Stimulated activated CD4-positive, alpha-beta T cell treated with anti-CD3 and anti-CD28 coated beads, Interleukin-4, amount 100 ng/mL, for 24 hours (primary cell): ENCODE data around the gene IL10RB.
"Not testable (repeated sequence)": the region's sequence is repeated elsewhere in the genome, so short reads cannot be mapped to it uniquely, and the experiment has no call there.

Experiments
- DNase-seq: peaks from one replicate; pipeline ENCODE4 v3.0.0-alpha.2; 2020

Gene IL10RB

DNA sequence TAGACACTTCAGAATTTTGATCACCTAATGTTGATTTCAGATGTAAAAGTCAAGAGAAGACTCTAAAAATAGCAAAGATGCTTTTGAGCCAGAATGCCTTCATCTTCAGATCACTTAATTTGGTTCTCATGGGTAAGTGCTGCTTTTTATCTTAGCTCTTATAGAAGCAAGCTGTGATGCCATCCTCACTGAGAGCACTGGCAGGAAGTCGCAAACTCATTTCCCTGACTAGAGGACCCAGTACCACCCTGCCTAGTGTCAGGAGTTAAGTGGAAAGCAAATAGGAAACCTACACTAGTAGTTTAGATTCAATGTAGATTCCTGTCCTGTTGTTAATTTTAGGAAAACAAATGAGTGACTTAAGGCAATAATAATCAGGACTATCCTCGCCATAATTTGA, 24.3 kb upstream of the IL10RB start:
- no peak for DNase-seq

DNA sequence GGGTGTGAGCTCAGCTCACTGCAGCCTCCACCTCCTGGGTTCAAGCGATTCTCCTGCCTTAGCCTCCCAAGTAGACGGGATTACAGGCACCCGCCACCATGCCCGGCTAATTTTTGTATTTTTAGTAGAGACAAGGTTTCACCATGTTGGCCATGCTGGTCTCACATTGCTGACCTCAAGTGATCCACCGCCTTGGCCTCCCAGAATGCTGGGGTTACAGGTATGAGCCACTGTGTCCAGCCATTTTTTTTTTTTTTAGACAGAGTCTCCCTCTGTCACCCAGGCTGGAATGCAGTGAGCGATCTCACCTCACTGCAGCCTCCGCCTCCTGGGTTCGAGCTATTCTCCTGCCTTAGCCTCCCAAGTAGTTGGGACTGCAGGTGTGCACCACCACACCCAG, 23.3 kb upstream of the IL10RB start:
- DNase-seq = not testable (repeated sequence)

DNA sequence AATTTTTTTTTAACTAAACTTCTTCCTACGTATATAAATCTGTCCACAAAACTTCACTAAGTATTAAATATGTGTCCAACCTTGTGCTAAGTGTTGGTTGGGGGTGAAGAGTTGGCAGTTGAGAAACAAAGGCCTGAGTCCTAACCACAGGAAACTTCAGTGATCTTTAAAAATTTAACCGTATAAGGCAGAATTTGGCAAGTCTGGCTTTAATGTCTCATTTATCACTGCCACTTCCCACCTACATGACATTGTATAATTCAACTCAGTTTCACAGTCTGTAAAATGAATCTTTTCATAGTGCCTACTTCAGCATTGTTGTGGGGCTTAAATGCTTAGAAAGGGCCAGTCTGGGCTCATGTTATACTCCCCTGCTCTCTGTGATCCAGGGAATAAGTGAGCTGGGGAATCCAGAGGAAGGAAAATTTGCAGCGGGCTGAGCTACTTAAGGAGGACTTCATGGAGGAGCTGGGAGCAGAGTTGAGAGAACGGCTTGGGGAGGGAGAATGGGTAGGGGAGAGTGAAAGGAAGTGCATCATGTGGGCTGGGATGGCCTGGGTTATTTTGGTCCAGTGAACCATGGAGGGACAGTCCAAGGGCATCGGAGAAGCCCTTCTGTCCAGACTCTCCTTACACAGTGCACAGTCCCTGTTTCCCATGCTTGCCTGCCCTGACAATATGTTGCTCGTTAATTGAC, 21.9 kb upstream of the IL10RB start:
- DNase-seq = no peak

DNA sequence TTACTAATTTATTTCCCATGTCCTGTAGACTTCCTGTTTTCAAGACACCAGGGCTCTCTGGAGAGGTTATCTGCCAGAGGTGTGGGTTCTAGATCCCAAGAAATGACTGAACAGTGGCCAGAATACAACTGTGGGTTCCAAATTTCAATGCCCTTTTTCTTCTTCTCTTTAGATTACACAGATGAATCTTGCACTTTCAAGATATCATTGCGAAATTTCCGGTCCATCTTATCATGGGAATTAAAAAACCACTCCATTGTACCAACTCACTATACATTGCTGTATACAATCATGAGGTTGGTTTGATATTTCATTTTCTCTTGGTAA, 21.4 kb upstream of the IL10RB start:
- DNase-seq = no peak

DNA sequence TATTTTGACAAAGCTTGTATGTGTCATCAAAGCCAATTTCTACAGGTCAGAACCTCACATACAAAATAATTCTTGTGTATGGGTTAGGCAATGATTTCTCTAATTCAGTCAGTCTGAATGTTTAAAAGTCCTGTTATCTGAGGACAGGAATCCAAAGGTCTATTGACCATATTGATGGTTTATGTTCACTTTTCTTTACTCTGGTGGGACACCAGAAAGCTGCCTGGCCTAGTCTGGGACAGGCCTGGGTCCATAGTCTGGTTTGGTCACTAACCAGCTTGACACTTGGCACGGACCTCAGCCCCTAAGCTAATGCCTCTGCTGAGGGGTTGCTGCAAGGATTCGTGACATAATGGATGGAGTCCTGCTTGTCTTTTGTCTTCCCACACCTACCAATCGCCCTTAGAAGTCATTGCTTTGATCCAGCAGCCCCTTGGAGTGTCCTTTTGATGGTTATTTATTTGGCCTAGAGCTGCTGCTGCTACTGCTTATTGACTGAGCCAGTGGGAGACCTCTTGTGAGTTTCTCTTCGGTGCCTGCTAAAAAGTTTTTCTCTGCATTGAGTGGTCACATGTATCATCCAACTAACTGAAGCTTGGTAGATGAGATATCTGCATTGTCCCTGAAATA, 20.8 kb upstream of the IL10RB start:
- no peak for DNase-seq

DNA sequence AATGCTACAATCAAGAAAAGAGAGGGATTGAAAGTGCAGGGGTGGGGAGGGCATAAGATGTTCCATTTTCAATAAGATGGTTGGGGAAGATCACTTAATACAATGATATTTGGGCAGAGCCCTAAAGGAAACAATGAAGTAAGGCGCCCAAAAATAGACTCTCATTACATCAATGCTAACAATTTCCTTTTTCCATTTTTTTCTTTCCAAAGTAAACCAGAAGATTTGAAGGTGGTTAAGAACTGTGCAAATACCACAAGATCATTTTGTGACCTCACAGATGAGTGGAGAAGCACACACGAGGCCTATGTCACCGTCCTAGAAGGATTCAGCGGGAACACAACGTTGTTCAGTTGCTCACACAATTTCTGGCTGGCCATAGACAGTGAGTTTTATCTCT, 19.7 kb upstream of the IL10RB start:
- DNase-seq = no peak

DNA sequence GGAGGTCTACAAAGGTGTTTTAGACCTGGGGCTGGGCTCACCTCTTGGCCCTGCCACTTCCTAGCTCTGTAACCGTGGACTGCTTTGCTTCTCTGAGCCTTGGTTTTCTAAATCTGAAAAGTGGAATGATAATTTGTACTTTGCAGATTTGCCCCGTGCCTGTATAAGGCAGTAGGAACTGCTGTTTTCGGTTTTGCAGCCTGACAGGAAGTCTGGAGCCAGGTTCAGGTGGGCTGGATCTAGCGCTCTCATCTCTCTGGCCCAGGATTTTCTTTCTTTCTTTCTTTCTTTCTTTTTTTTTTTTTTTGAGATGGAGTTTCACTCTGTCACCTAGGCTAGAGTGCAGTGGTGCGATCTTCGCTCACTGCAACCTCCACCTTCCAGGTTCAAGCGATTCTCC, 19.2 kb upstream of the IL10RB start:
- no peak for DNase-seq

DNA sequence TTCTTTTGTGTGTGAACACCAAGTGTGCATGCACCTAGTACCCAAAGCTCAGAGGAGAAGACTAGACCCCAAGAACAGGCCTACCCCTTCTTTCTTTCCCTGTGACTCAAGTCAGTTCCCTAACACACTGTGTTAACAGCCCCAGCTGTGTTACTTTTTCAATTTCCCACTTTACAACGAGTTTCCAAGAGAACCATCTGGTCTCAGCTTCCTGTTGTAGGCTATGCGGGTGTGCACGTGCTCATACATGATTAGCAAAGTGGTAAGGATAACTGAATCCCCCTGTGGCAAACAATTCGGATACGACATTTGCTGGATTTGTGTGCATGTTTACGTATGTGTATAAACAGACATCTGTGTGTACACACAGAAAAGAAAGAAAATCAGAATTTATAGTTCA, 18.6 kb upstream of the IL10RB start:
- DNase-seq = no peak

DNA sequence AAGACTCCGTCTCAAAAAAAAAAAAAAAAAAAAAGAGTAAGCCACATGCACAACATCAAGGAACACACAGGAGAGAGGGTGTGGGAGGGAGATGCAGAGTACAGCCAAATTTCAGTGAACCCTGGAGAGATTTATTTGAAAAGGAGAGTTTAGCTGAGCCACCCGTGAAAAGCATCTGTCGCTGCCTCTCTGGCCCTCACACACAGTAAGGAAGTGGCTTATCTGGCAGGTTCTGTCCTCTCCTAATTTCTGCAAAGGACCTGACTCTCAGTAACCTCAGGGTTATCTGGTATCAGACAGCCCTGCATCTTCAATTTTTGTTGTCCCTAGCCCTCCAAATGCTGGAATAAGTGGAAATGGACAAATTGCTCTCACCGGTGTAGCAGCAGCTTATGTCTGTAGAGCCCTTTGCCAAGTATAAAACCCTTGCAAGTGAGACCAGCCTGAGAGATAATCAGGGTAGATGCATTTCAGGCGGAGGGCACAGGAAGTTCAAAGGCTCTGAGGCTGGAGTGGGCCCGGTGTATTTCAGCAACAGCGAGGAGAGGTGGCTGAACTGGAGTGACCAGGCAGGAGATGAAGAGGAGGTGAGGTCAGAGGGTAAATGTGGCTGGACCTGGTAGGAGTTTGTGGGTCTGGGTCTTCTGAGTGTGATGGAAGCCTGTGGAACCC, 16.7 kb upstream of the IL10RB start:
- no peak for DNase-seq

DNA sequence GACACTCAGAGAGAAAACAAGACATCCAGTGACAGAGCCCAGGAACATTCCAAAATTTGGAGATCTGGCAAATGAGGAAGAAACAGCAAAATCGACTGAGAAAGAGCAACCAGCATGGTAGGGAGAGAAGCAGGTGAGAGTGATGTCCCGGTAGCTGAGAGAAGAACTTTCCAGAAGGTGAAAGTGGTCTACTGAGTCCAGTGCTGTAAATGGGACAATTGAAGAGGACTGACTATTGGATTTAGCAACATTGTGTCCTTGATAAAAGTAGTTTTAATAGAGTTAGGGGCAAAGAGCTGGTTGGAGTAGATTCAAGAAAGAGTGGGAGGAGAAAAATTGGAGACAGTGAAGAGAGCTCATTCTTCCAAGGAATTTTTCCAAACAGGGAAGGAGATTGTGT, 15.0 kb upstream of the IL10RB start:
- no peak for DNase-seq

DNA sequence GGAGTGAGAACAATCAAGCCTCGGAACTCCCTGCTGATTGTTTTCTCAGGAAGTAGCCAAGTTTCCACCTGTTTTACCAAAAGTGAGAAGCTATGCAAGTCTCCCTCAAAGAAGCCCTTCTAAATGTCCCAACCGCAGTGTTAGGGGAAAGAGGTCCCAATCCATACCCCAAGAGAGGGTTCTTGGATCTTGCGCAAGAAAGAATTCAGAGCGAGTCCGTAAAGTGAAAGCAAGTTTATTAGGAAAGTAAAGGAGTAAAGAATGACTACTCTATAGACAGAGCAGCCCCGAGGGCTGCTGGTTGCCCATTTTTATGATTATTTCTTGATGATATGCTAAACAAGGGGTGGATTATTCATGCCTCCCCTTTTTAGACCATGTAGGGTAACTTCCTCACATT, 12.8 kb upstream of the IL10RB start:
- DNase-seq = not testable (repeated sequence)

DNA sequence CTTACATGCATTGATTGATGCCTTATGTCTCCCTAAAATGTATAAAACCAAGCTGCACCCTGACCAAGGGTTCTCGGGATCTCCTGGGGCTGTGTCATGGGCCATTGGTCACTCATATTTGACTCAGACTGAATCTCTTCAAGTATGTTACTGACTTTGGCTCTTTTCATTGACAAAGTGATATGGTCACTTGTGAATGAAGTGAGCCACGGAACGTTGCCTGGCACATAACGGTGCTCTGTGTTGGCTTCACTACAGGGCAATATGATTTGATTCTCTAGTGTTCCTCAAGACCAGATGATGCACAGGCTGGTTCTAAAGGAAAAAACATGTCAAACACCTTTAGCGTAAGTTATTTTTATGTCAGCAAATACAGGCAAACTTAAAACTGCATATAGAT, 11.4 kb upstream of the IL10RB start:
- DNase-seq = no peak

DNA sequence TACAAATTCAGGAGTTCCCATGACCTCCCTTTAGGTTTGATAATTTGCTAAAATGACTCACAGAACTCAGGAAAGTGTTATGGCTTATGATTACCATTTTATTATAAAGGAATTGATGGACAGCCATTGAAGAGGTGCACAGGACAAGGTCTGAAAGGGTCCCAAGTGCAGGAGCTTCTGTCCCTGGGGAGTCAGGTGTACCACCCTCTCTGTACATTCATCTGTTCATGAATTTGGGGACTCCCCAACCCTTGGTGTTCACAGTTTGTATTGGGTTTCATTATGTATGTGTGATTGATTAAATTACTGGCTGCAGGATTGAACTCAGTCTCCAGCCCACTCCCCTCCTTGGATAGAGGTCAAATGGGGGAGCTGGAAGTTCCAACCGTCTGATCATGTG, 10.8 kb upstream of the IL10RB start:
- DNase-seq = no peak

DNA sequence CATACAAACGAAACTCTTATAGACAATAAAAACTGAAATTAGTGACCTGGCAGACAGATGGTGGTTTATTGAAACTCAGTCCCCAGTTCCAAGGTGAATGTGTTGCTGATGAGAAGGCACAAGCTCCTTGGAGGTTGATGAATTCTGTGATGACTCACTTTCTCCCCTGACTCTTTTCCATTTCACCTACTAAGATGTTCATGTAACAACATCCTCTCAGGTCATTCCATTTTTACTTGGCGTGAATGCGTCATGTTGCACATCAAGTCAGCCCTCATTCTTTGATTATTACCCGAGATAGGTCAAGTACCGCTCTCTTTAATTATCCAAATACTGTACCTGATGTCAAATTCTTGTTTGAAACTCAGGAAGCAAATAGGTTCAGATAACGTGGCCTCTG, 10.1 kb upstream of the IL10RB start:
- DNase-seq = peak; percentile 42

DNA sequence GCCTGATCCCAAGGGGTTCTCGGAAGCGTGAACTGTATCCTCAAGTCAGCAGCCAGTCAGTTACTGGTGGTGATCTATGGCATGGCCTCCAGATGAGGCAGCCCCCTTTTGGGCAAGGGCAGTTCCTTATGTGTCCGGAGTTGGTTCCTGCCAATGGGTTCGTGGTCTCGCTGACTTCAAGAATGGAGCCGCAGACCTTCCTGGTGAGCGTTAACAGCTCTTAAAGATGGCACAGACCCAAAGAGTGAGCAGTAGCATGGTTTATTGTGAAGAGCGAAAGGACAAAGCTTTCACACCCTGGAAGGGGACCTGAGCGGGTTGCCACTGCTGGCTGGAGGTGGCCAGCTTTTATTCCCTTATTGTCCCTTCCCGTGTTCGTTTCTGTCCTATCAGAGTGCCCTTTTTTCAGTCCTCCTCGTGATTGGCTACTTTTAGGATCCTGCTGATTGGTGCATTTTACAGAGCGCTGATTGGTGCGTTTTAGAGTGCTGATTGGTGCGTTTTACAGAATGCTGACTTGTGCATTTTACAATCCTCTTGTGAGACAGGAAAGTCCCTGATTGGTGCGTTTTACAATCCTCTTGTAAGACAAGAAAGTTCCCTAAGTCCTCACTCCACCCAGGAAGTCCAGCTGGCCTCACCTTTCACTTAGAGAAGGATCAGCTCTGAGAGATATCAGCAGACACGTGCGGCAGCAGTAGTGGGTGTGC, 8.9 kb upstream of the IL10RB start:
- DNase-seq = no peak

DNA sequence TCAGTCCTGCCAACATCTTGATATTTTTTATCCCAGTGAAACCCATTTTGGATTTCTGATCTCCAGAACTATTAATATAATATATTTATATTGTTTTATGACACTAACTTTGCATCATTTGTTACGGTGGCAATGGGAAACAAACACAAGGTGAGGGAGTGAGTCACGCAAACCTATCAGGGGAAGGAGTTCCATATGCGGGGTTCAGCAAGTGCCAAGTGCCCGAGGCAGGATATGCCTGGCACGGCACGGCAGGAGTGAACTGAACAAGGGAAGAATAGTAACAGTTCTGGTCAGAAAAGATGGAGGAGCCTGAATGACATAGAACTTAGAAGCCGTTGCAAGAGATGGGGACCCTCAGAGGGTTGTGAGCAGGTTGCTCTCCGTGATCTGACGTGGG, 7.7 kb upstream of the IL10RB start:
- no peak for DNase-seq

DNA sequence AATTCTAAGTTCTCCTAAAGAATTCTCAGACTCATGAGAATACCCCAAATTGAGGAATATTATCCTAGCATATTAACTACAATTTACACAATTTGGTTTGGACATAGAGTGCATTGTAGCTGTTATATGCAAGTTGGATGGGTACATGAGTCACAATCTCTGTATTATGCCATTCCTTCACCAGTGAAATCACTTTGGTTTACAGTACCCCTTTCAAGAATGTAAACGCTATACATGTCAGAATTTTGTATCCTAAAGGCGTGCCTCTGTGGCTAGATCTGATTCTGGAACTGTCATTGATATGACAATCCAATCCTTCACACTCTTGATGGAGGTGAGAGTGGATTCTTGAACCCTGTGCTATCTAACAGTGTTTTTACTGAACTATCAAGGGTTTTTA, 6.7 kb upstream of the IL10RB start:
- no peak for DNase-seq

DNA sequence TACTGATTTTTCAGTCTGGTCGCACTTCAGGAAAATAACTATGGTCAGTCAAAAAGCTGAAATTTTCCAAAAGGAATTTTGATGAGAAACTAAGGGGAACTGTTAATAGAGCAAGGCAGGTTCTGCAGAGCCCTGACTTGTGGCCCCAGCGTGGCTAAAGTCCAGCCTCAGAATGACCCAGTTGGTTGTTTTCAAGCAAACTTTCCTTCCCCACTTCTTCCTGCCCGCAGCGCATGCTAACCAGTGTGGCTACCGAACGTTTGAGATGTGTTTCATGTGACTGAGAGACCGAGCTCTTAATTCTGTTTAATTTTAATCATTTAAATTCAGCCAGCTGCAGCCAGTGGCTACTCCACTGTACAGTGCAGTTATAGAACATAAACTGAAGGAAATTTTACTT, 6.2 kb upstream of the IL10RB start:
- DNase-seq = no peak

DNA sequence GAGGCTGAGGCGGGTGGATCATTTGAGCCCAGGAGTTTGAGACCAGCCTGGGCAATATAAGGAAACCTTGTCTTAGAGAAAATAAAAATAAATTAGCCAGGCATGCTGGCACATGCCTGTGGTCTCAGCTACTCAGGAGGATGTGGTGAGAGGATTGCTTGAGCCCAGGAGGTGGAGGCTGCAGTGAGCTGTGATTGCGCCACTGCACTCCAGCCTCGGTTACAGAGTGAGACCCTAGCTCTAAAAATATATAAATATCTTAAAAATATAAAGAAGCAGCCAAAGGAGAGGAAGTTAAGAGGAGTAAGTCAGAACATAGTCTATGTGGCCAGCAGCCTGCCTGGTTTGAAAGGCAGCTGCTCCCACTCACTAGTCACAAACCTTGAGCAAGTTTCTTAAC, 4.5 kb upstream of the IL10RB start:
- DNase-seq = no peak

DNA sequence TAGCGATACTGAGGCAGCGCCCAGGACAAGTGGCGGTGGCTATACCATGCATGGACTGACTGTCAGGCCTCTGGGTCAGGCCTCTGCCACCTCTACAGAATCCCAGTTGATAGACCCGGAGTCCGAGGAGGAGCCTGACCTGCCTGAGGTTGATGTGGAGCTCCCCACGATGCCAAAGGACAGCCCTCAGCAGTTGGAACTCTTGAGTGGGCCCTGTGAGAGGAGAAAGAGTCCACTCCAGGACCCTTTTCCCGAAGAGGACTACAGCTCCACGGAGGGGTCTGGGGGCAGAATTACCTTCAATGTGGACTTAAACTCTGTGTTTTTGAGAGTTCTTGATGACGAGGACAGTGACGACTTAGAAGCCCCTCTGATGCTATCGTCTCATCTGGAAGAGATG, 3.2 kb upstream of the IL10RB start:
- no peak for DNase-seq

DNA sequence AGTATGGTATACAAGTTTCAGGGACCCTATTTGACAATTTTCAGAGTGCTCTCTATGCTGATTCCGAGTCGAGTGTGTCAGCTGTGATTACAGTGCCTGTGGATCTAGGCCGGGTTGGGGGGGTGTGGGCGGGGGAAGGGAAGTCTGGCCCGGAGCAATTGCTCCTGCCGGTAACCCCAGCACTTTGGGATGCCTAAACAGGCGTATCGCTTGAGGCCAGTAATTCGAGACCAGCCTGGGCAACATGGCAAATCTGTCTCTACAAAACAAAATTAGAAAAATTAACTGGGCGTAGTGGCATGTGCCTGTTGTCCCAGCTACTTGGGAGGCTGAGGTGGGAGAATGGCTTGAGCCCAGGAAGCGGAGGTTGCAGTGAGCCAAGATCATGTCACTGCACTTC, 1.6 kb upstream of the IL10RB start:
- no peak for DNase-seq

DNA sequence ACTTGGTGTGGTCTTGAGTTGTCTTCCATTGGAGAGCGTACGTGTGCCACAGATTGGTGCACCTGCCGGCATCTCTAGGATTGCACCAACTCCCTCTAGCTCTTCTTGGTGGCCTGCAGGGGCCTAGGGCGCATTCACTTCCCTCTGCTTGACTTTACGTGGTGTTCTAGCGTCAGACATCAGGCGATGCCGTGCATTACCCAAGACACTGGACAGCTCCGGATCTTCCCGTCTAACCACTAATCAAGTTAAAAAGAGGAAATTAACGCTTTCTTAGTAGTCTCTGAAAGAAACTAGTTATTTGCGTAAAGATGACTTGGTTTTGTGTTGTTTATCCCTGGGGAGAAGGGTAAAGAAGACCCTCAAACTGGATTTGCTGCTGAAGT, 510 bp upstream of the IL10RB start:
- no peak for DNase-seq

DNA sequence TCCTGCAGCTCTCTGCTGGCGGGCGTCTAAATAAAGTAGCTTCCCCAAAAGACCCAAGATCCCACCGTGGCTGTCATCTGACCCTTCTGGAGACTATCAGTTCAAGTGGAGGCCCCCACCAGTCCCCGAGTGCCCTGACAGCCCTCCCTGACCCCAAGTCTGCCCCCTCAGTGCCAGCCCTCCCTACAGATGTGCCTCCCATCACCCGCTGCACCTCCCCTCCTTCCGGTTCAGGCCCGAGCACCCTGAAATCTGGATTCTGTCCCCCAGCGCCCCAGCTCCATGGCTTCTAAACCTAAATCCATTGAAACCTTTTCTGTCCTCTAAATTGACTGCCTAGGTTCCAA, 595 bp downstream of the IL10RB start:
- peak; percentile 29 for DNase-seq

DNA sequence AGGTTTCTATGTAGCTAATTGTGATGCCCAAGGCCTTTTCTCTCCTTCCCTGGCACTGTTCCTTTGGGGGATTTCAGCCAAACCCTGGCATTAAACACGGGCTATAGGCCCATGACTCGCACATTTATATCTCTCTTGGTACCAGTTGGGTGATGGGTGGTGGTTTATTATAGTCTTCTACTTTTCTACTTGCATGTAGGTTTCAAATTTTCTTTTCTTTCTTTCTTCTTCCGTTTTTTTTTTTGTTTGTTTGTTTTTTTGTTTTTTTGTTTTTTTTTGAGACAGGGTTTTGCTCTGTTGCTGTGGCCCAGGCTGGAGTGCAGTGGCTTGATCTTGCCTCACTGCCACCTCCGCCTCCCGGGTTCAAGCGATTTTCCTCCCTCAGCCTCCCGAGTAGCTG, 1.1 kb downstream of the IL10RB start:
- no peak for DNase-seq
